WTC11 (cell line): Measurements from ENCODE around the gene TSG101. TPM values are rescaled to one million over a fixed set of nuclear protein-coding genes. Genes with fewer than 3 reads are reported as not detected.

Source experiments
- ATAC-seq: fragments of 200-7000 bp; cut with Tn5 transposase; 2 replicates; pipeline ENCODE4 v1.10.0; 2021; ENCODE audit warnings: mild to moderate bottlenecking, moderate library complexity
- CTCF ChIA-PET: fragments of 300-600 bp; sonication (Branson Sonifier 250); formaldehyde crosslinking; loops from one replicate; lab custom pipeline; 2021; ENCODE audit warnings: antibody characterized with exemption; lab: Charles Lee
- POLR2A ChIA-PET: fragments of 350-600 bp; sonication (Branson Sonifier 250); formaldehyde crosslinking; loops from one replicate; lab custom pipeline; 2021; ENCODE audit warnings: antibody characterized with exemption; lab: Charles Lee
- DNase-seq: peaks from one replicate; pipeline ENCODE4 v3.0.0; 2021; ENCODE audit warnings: low spot score
- H3K27ac Mint-ChIP-seq: 2 replicates; pipeline ENCODE4 v1.8.0; 2021; ENCODE audit warnings: mixed read lengths
- H3K27me3 Mint-ChIP-seq: 2 replicates; pipeline ENCODE4 v1.8.0; 2021; ENCODE audit warnings: low read depth, mild to moderate bottlenecking, moderate library complexity, mixed read lengths
- H3K36me3 Mint-ChIP-seq: 2 replicates; pipeline ENCODE4 v1.8.0; 2021; ENCODE audit warnings: mixed read lengths
- H3K4me1 Mint-ChIP-seq: 2 replicates; pipeline ENCODE4 v1.8.0; 2022; ENCODE audit warnings: mixed read lengths
- H3K4me3 Mint-ChIP-seq: 2 replicates; pipeline ENCODE4 v1.8.0; 2021; ENCODE audit warnings: mild to moderate bottlenecking, moderate library complexity, mixed read lengths
- H3K9me3 Mint-ChIP-seq: 2 replicates; pipeline ENCODE4 v1.8.0; 2021; ENCODE audit warnings: mixed read lengths
- CREM ChIP-seq: sonication (generic); formaldehyde crosslinking; IDR thresholded peaks from 2 replicates; pipeline ENCODE4 v1.8.1; 2022; ENCODE audit warnings: mild to moderate bottlenecking, missing genetic modification reagents, moderate library complexity
- GTF2I ChIP-seq: fragments of 250-450 bp; sonication (Bioruptor Pico); conservative IDR thresholded peaks from 2 replicates; pipeline ENCODE4 v1.4.0; 2021; ENCODE audit warnings: mild to moderate bottlenecking
- NFATC4 ChIP-seq: fragments of 250-450 bp; sonication (Bioruptor Pico); IDR thresholded peaks from 2 replicates; pipeline ENCODE4 v1.9.0; 2021; ENCODE audit warnings: mild to moderate bottlenecking
- OVOL2 ChIP-seq: fragments of 250-450 bp; sonication (Bioruptor Pico); IDR thresholded peaks from 2 replicates; pipeline ENCODE4 v1.9.0; 2021; ENCODE audit warnings: mild to moderate bottlenecking, borderline replicate concordance
- RORB ChIP-seq: fragments of 250-450 bp; sonication (Bioruptor Pico); IDR thresholded peaks from 2 replicates; pipeline ENCODE4 v1.9.0; 2021; ENCODE audit warnings: mild to moderate bottlenecking
- TP53 ChIP-seq: sonication (generic); formaldehyde crosslinking; IDR thresholded peaks from 2 replicates; pipeline ENCODE4 v1.8.1; 2023; ENCODE audit warnings: mild to moderate bottlenecking, missing genetic modification reagents
- USF1 ChIP-seq: sonication (generic); formaldehyde crosslinking; IDR thresholded peaks from 2 replicates; pipeline ENCODE4 v1.8.0; 2022; ENCODE audit warnings: mild to moderate bottlenecking, missing genetic modification reagents
- ZNF396 ChIP-seq: fragments of 250-450 bp; sonication (Bioruptor Pico); IDR thresholded peaks from 2 replicates; pipeline ENCODE4 v1.8.0; 2021; ENCODE audit warnings: mild to moderate bottlenecking, moderate library complexity, borderline replicate concordance
- ZNF671 ChIP-seq: fragments of 250-450 bp; sonication (Bioruptor Pico); IDR thresholded peaks from 2 replicates; pipeline ENCODE4 v1.8.0; 2021; ENCODE audit warnings: mild to moderate bottlenecking
- total RNA-seq: library from RNA; stranded (reverse); gene quantifications from 3 replicates; pipeline ENCODE4 v1.2.3, GENCODE V29; 2021
- TF ChIP-seq, protein P1 (sequence below): fragments of 250-450 bp; sonication (Bioruptor Pico); IDR thresholded peaks from 2 replicates; pipeline ENCODE4 v2.1.2; 2022; ENCODE audit warnings: mild to moderate bottlenecking, moderate library complexity
- TF ChIP-seq, protein P2 (sequence below): sonication (generic); formaldehyde crosslinking; conservative IDR thresholded peaks from 2 replicates; pipeline ENCODE4 v1.8.1; 2023; ENCODE audit warnings: mild to moderate bottlenecking, low read depth, missing genetic modification reagents, moderate library complexity
- TF ChIP-seq, protein P3 (sequence below): sonication (generic); formaldehyde crosslinking; IDR thresholded peaks from 2 replicates; pipeline ENCODE4 v1.8.1; 2023; ENCODE audit warnings: mild to moderate bottlenecking, missing genetic modification reagents, borderline replicate concordance
- TF ChIP-seq, protein P4 (sequence below): sonication (generic); formaldehyde crosslinking; conservative IDR thresholded peaks from 2 replicates; pipeline ENCODE4 v1.8.1; 2022; ENCODE audit warnings: mild to moderate bottlenecking, missing genetic modification reagents
- TF ChIP-seq, protein P5 (sequence below): sonication (generic); formaldehyde crosslinking; IDR thresholded peaks from 2 replicates; pipeline ENCODE4 v1.8.0; 2022; ENCODE audit warnings: missing genetic modification reagents
- TF ChIP-seq, protein P6 (sequence below): sonication (generic); formaldehyde crosslinking; IDR thresholded peaks from 2 replicates; pipeline ENCODE4 v1.8.0; 2023; ENCODE audit warnings: missing genetic modification reagents, mild to moderate bottlenecking, borderline replicate concordance
- TF ChIP-seq, protein P7 (sequence below): sonication (generic); formaldehyde crosslinking; IDR thresholded peaks from 2 replicates; pipeline ENCODE4 v1.8.1; 2023; ENCODE audit warnings: mild to moderate bottlenecking, missing genetic modification reagents, moderate library complexity

Gene TSG101
- total RNA-seq, 1 experiment from 2014 or later: 41.7 TPM

- CTCF ChIA-PET: no interaction called here
- ATAC-seq (no peak), DNase-seq (no peak)
- Mint-ChIP-seq H3K4me3 (no peak overlapping the region), H3K36me3 (peaks cover 40% of the 10 kb centered on the region), H3K9me3 (no peaks in the 10 kb centered on the region)
- POLR2A ChIA-PET: no interaction called here
- TF ChIP-seq, protein P1, sequence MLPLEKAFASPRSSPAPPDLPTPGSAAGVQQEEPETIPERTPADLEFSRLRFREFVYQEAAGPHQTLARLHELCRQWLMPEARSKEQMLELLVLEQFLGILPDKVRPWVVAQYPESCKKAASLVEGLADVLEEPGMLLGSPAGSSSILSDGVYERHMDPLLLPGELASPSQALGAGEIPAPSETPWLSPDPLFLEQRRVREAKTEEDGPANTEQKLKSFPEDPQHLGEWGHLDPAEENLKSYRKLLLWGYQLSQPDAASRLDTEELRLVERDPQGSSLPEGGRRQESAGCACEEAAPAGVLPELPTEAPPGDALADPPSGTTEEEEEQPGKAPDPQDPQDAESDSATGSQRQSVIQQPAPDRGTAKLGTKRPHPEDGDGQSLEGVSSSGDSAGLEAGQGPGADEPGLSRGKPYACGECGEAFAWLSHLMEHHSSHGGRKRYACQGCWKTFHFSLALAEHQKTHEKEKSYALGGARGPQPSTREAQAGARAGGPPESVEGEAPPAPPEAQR (CRISPR knock-in tag): no peak
- TF ChIP-seq, protein P2, sequence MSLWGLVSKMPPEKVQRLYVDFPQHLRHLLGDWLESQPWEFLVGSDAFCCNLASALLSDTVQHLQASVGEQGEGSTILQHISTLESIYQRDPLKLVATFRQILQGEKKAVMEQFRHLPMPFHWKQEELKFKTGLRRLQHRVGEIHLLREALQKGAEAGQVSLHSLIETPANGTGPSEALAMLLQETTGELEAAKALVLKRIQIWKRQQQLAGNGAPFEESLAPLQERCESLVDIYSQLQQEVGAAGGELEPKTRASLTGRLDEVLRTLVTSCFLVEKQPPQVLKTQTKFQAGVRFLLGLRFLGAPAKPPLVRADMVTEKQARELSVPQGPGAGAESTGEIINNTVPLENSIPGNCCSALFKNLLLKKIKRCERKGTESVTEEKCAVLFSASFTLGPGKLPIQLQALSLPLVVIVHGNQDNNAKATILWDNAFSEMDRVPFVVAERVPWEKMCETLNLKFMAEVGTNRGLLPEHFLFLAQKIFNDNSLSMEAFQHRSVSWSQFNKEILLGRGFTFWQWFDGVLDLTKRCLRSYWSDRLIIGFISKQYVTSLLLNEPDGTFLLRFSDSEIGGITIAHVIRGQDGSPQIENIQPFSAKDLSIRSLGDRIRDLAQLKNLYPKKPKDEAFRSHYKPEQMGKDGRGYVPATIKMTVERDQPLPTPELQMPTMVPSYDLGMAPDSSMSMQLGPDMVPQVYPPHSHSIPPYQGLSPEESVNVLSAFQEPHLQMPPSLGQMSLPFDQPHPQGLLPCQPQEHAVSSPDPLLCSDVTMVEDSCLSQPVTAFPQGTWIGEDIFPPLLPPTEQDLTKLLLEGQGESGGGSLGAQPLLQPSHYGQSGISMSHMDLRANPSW (CRISPR knock-in tag): no peak
- TF ChIP-seq USF1 (CRISPR knock-in tag): no peak
- TF ChIP-seq ZNF671 (CRISPR knock-in tag): no peak
- no peak for TF ChIP-seq TP53
- TF ChIP-seq GTF2I: no peak
- TF ChIP-seq, protein P3, sequence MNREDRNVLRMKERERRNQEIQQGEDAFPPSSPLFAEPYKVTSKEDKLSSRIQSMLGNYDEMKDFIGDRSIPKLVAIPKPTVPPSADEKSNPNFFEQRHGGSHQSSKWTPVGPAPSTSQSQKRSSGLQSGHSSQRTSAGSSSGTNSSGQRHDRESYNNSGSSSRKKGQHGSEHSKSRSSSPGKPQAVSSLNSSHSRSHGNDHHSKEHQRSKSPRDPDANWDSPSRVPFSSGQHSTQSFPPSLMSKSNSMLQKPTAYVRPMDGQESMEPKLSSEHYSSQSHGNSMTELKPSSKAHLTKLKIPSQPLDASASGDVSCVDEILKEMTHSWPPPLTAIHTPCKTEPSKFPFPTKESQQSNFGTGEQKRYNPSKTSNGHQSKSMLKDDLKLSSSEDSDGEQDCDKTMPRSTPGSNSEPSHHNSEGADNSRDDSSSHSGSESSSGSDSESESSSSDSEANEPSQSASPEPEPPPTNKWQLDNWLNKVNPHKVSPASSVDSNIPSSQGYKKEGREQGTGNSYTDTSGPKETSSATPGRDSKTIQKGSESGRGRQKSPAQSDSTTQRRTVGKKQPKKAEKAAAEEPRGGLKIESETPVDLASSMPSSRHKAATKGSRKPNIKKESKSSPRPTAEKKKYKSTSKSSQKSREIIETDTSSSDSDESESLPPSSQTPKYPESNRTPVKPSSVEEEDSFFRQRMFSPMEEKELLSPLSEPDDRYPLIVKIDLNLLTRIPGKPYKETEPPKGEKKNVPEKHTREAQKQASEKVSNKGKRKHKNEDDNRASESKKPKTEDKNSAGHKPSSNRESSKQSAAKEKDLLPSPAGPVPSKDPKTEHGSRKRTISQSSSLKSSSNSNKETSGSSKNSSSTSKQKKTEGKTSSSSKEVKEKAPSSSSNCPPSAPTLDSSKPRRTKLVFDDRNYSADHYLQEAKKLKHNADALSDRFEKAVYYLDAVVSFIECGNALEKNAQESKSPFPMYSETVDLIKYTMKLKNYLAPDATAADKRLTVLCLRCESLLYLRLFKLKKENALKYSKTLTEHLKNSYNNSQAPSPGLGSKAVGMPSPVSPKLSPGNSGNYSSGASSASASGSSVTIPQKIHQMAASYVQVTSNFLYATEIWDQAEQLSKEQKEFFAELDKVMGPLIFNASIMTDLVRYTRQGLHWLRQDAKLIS: no peak
- TF ChIP-seq ZNF396 (CRISPR knock-in tag): no peak
- TF ChIP-seq CREM: no peak
- no peak for TF ChIP-seq RORB
- TF ChIP-seq, protein P4, sequence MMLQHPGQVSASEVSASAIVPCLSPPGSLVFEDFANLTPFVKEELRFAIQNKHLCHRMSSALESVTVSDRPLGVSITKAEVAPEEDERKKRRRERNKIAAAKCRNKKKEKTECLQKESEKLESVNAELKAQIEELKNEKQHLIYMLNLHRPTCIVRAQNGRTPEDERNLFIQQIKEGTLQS (CRISPR knock-in tag): no peak
- TF ChIP-seq OVOL2 (CRISPR knock-in tag): no peak
- TF ChIP-seq, protein P5, sequence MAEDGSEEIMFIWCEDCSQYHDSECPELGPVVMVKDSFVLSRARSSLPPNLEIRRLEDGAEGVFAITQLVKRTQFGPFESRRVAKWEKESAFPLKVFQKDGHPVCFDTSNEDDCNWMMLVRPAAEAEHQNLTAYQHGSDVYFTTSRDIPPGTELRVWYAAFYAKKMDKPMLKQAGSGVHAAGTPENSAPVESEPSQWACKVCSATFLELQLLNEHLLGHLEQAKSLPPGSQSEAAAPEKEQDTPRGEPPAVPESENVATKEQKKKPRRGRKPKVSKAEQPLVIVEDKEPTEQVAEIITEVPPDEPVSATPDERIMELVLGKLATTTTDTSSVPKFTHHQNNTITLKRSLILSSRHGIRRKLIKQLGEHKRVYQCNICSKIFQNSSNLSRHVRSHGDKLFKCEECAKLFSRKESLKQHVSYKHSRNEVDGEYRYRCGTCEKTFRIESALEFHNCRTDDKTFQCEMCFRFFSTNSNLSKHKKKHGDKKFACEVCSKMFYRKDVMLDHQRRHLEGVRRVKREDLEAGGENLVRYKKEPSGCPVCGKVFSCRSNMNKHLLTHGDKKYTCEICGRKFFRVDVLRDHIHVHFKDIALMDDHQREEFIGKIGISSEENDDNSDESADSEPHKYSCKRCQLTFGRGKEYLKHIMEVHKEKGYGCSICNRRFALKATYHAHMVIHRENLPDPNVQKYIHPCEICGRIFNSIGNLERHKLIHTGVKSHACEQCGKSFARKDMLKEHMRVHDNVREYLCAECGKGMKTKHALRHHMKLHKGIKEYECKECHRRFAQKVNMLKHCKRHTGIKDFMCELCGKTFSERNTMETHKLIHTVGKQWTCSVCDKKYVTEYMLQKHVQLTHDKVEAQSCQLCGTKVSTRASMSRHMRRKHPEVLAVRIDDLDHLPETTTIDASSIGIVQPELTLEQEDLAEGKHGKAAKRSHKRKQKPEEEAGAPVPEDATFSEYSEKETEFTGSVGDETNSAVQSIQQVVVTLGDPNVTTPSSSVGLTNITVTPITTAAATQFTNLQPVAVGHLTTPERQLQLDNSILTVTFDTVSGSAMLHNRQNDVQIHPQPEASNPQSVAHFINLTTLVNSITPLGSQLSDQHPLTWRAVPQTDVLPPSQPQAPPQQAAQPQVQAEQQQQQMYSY: no peak
- TF ChIP-seq, protein P6, sequence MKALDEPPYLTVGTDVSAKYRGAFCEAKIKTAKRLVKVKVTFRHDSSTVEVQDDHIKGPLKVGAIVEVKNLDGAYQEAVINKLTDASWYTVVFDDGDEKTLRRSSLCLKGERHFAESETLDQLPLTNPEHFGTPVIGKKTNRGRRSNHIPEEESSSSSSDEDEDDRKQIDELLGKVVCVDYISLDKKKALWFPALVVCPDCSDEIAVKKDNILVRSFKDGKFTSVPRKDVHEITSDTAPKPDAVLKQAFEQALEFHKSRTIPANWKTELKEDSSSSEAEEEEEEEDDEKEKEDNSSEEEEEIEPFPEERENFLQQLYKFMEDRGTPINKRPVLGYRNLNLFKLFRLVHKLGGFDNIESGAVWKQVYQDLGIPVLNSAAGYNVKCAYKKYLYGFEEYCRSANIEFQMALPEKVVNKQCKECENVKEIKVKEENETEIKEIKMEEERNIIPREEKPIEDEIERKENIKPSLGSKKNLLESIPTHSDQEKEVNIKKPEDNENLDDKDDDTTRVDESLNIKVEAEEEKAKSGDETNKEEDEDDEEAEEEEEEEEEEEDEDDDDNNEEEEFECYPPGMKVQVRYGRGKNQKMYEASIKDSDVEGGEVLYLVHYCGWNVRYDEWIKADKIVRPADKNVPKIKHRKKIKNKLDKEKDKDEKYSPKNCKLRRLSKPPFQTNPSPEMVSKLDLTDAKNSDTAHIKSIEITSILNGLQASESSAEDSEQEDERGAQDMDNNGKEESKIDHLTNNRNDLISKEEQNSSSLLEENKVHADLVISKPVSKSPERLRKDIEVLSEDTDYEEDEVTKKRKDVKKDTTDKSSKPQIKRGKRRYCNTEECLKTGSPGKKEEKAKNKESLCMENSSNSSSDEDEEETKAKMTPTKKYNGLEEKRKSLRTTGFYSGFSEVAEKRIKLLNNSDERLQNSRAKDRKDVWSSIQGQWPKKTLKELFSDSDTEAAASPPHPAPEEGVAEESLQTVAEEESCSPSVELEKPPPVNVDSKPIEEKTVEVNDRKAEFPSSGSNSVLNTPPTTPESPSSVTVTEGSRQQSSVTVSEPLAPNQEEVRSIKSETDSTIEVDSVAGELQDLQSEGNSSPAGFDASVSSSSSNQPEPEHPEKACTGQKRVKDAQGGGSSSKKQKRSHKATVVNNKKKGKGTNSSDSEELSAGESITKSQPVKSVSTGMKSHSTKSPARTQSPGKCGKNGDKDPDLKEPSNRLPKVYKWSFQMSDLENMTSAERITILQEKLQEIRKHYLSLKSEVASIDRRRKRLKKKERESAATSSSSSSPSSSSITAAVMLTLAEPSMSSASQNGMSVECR (CRISPR knock-in tag): no peak
- no peak for TF ChIP-seq NFATC4
- TF ChIP-seq, protein P7, sequence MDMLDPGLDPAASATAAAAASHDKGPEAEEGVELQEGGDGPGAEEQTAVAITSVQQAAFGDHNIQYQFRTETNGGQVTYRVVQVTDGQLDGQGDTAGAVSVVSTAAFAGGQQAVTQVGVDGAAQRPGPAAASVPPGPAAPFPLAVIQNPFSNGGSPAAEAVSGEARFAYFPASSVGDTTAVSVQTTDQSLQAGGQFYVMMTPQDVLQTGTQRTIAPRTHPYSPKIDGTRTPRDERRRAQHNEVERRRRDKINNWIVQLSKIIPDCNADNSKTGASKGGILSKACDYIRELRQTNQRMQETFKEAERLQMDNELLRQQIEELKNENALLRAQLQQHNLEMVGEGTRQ (CRISPR knock-in tag): no peak
- TF ChIP-seq, all 79 proteins: peak for 0
- no peaks in the 10 kb centered on the region for H3K4me1 Mint-ChIP-seq
- H3K27ac Mint-ChIP-seq: no peak overlapping the region
- H3K27me3 Mint-ChIP-seq: no peaks in the 10 kb centered on the region
Measured at GRCh38 chr11:18501629-18502028, 25.1 kb downstream of the TSG101 start.
